HepG2 (cell line): Measurements from ENCODE around the gene SPNS3. TPM values are rescaled to one million over a fixed set of nuclear protein-coding genes. Genes with fewer than 3 reads are reported as not detected.

Experiments
- AHR ChIP-seq: IDR thresholded peaks from 2 replicates; pipeline ENCODE4 v1.6.1; 2018; ENCODE audit warnings: missing genetic modification reagents, missing compliant biosample characterization
- GZF1 ChIP-seq: sonication (generic); formaldehyde crosslinking; IDR thresholded peaks from 2 replicates; pipeline ENCODE4 v1.5.1; 2020; ENCODE audit warnings: mild to moderate bottlenecking, missing genetic modification reagents
- HDAC2 ChIP-seq: sonication (generic); formaldehyde crosslinking; IDR thresholded peaks from 2 replicates; pipeline ENCODE4 v1.4.0; 2020; ENCODE audit warnings: missing genetic modification reagents
- SALL1 ChIP-seq: sonication (generic); formaldehyde crosslinking; IDR thresholded peaks from 2 replicates; pipeline ENCODE4 v1.8.0; 2022; ENCODE audit warnings: mild to moderate bottlenecking, missing genetic modification reagents
- SP4 ChIP-seq: sonication (generic); formaldehyde crosslinking; IDR thresholded peaks from 2 replicates; pipeline ENCODE4 v1.8.1; 2023; ENCODE audit warnings: mild to moderate bottlenecking, missing genetic modification reagents
- STAG1 ChIP-seq: sonication (generic); formaldehyde crosslinking; IDR thresholded peaks from 2 replicates; pipeline ENCODE4 v1.4.0; 2020; ENCODE audit warnings: missing genetic modification reagents
- XRCC5 ChIP-seq: fragments of 200-400 bp; formaldehyde crosslinking; optimal IDR thresholded peaks from 2 replicates; pipeline ENCODE3; 2017; ENCODE audit warnings: mild to moderate bottlenecking, low read length
- ZFP1 ChIP-seq: IDR thresholded peaks from 2 replicates; pipeline ENCODE4 v1.6.1; 2016
- ZNF225 ChIP-seq: sonication (generic); formaldehyde crosslinking; IDR thresholded peaks from 2 replicates; pipeline ENCODE4 v1.4.0; 2020; ENCODE audit warnings: mild to moderate bottlenecking, missing genetic modification reagents
- ZNF567 ChIP-seq: sonication (generic); formaldehyde crosslinking; IDR thresholded peaks from 2 replicates; pipeline ENCODE4 v1.8.1; 2023; ENCODE audit warnings: mild to moderate bottlenecking, missing genetic modification reagents, borderline replicate concordance
- polyA plus RNA-seq, 8 experiments: library from polyadenylated mRNA; depleted of rRNA in 3 of 8; stranded (reverse) in 7 of 8; unstranded in 1 of 8; fragments of >200 nt; fragmentation: Illumina TruSeq in 4 of 8; extraction: Trizol in 4 of 8; gene quantifications; 2 replicates each; pipeline versions ENCODE4 v1.2.1 to v1.2.3, GENCODE V29; 2011 to 2016; ENCODE audit warnings: low read depth in 4 of 8, missing spikeins in 1 of 8, mixed read lengths in 1 of 8; ENCODE audit not compliant: insufficient read depth in 1 of 8
- total RNA-seq, 5 experiments: library from RNA; depleted of rRNA; stranded (reverse); fragments of >200 nt; fragmentation: Illumina TruSeq; extraction: Trizol; gene quantifications; 2 replicates each; pipeline ENCODE4 v1.2.3, GENCODE V29; 2016; ENCODE audit warnings: low read depth in 1 of 5
- TF ChIP-seq, protein P1 (sequence below): sonication (generic); formaldehyde crosslinking; IDR thresholded peaks from 2 replicates; pipeline ENCODE4 v1.5.1; 2020; ENCODE audit warnings: mild to moderate bottlenecking, missing genetic modification reagents, moderate library complexity
- TF ChIP-seq, protein P2 (sequence below): sonication (generic); formaldehyde crosslinking; IDR thresholded peaks from 2 replicates; pipeline ENCODE4 v1.4.0; 2020; ENCODE audit warnings: mild to moderate bottlenecking, missing genetic modification reagents
- TF ChIP-seq, protein P3 (sequence below): IDR thresholded peaks from 2 replicates; pipeline ENCODE4 v1.6.1; 2016; ENCODE audit warnings: low read depth, borderline replicate concordance
- TF ChIP-seq, protein P4 (sequence below): sonication (generic); formaldehyde crosslinking; IDR thresholded peaks from 2 replicates; pipeline ENCODE4 v1.4.0; 2020; ENCODE audit warnings: missing genetic modification reagents
- TF ChIP-seq, protein P5 (sequence below), 2 experiments: sonication (generic) in 1 of 2; formaldehyde crosslinking in 1 of 2; IDR thresholded peaks; 2 replicates each; pipeline versions ENCODE4 v1.4.0 to v1.6.1; 2018 to 2020; ENCODE audit warnings: missing genetic modification reagents in 2 of 2, borderline replicate concordance in 1 of 2, low read depth in 1 of 2, mild to moderate bottlenecking in 1 of 2, missing biosample characterization in 1 of 2
- TF ChIP-seq, protein P6 (sequence below): sonication (generic); formaldehyde crosslinking; IDR thresholded peaks from 2 replicates; pipeline ENCODE4 v1.5.1; 2020; ENCODE audit warnings: mild to moderate bottlenecking, moderate library complexity, missing genetic modification reagents

The SPNS3 gene
- total and polyA plus RNA-seq, 2 of the 13 experiments (the other 11 are each of a cell fraction or from before 2014, with no cell fraction given) = not detected

DNA sequence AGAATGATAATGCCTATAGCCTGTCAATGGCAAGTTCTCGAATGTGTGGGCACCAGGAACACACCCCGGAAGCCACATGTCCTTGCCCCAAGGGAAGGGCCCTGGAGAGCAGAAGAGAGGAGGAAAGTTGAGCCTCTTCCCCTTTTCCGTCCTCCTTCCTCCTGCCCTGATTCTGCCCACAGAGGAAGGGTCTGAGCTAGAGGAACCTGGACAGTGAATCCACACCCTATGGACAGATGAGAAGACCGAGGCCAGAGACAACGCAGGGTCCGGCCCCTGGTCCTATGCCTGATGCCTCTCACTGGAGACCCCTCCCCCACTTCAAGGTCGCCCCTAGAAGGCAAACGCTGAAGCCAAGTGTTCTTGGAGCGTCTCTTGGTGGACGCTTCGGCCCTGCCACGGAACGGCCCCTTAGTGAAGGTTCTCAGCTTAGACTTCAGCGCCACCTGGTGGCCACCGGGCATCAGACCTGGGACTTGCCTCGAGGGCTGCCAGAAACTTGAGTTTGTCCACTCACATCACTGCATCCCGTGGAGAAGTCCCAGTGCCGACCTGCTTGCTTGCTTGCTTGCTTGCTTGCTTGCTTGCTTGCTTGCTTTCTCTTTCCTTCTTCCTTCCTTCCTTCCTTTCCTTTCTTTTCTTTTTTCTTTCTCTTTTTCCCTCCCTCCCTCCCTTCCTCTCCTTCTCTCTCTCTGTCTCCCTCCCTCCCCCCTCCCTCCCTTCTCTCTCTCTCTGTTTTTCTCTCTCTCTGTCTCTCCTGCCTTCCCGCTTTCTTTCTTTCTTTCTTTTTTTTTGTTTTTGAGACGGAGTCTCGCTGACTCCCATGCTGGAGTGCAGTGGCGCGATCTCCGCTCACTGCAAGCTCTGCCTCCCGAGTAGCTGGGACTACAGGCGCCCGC is 20.6 kb upstream of the SPNS3 start (continued):
- TF ChIP-seq, protein P1, sequence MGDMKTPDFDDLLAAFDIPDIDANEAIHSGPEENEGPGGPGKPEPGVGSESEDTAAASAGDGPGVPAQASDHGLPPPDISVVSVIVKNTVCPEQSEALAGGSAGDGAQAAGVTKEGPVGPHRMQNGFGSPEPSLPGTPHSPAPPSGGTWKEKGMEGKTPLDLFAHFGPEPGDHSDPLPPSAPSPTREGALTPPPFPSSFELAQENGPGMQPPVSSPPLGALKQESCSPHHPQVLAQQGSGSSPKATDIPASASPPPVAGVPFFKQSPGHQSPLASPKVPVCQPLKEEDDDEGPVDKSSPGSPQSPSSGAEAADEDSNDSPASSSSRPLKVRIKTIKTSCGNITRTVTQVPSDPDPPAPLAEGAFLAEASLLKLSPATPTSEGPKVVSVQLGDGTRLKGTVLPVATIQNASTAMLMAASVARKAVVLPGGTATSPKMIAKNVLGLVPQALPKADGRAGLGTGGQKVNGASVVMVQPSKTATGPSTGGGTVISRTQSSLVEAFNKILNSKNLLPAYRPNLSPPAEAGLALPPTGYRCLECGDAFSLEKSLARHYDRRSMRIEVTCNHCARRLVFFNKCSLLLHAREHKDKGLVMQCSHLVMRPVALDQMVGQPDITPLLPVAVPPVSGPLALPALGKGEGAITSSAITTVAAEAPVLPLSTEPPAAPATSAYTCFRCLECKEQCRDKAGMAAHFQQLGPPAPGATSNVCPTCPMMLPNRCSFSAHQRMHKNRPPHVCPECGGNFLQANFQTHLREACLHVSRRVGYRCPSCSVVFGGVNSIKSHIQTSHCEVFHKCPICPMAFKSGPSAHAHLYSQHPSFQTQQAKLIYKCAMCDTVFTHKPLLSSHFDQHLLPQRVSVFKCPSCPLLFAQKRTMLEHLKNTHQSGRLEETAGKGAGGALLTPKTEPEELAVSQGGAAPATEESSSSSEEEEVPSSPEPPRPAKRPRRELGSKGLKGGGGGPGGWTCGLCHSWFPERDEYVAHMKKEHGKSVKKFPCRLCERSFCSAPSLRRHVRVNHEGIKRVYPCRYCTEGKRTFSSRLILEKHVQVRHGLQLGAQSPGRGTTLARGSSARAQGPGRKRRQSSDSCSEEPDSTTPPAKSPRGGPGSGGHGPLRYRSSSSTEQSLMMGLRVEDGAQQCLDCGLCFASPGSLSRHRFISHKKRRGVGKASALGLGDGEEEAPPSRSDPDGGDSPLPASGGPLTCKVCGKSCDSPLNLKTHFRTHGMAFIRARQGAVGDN (CRISPR knock-in tag) = peak; percentile 54
- TF ChIP-seq ZNF567 (CRISPR knock-in tag) (peak; percentile 87; the same call in 1 of the 2 replicates), HDAC2 (CRISPR knock-in tag) (0 out of 2 replicates have a peak, but pooled peaks have one; percentile 15), GZF1 (CRISPR knock-in tag) (no peak), SALL1 (CRISPR knock-in tag) (peak; percentile 65), ZNF225 (CRISPR knock-in tag) (0 out of 2 replicates have a peak, but pooled peaks have one; percentile 46), SP4 (no peak), STAG1 (CRISPR knock-in tag) (peak; percentile 98), ZFP1 (CRISPR knock-in tag) (no peak), AHR (no peak), XRCC5 (peak; percentile 61)
- TF ChIP-seq, protein P2, sequence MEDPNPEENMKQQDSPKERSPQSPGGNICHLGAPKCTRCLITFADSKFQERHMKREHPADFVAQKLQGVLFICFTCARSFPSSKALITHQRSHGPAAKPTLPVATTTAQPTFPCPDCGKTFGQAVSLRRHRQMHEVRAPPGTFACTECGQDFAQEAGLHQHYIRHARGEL (CRISPR knock-in tag) = no peak
- TF ChIP-seq, protein P3, sequence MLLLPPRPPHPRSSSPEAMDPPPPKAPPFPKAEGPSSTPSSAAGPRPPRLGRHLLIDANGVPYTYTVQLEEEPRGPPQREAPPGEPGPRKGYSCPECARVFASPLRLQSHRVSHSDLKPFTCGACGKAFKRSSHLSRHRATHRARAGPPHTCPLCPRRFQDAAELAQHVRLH = 0 out of 2 replicates have a peak, but pooled peaks have one; percentile 35
- TF ChIP-seq, protein P4, sequence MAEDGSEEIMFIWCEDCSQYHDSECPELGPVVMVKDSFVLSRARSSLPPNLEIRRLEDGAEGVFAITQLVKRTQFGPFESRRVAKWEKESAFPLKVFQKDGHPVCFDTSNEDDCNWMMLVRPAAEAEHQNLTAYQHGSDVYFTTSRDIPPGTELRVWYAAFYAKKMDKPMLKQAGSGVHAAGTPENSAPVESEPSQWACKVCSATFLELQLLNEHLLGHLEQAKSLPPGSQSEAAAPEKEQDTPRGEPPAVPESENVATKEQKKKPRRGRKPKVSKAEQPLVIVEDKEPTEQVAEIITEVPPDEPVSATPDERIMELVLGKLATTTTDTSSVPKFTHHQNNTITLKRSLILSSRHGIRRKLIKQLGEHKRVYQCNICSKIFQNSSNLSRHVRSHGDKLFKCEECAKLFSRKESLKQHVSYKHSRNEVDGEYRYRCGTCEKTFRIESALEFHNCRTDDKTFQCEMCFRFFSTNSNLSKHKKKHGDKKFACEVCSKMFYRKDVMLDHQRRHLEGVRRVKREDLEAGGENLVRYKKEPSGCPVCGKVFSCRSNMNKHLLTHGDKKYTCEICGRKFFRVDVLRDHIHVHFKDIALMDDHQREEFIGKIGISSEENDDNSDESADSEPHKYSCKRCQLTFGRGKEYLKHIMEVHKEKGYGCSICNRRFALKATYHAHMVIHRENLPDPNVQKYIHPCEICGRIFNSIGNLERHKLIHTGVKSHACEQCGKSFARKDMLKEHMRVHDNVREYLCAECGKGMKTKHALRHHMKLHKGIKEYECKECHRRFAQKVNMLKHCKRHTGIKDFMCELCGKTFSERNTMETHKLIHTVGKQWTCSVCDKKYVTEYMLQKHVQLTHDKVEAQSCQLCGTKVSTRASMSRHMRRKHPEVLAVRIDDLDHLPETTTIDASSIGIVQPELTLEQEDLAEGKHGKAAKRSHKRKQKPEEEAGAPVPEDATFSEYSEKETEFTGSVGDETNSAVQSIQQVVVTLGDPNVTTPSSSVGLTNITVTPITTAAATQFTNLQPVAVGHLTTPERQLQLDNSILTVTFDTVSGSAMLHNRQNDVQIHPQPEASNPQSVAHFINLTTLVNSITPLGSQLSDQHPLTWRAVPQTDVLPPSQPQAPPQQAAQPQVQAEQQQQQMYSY (CRISPR knock-in tag) = 0 out of 2 replicates have a peak, but pooled peaks have one; percentile 14
- TF ChIP-seq, protein P5, sequence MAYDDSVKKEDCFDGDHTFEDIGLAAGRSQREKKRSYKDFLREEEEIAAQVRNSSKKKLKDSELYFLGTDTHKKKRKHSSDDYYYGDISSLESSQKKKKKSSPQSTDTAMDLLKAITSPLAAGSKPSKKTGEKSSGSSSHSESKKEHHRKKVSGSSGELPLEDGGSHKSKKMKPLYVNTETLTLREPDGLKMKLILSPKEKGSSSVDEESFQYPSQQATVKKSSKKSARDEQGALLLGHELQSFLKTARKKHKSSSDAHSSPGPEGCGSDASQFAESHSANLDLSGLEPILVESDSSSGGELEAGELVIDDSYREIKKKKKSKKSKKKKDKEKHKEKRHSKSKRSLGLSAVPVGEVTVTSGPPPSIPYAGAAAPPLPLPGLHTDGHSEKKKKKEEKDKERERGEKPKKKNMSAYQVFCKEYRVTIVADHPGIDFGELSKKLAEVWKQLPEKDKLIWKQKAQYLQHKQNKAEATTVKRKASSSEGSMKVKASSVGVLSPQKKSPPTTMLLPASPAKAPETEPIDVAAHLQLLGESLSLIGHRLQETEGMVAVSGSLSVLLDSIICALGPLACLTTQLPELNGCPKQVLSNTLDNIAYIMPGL (CRISPR knock-in tag; IDR thresholded peaks at IDR 0.05; ENCODE audit: borderline replicate concordance in 1 of 2, low read depth in 1 of 2) = peak in 1 of 2 experiments; percentile 41; a peak in 2 of 4 replicates
- TF ChIP-seq, protein P6, sequence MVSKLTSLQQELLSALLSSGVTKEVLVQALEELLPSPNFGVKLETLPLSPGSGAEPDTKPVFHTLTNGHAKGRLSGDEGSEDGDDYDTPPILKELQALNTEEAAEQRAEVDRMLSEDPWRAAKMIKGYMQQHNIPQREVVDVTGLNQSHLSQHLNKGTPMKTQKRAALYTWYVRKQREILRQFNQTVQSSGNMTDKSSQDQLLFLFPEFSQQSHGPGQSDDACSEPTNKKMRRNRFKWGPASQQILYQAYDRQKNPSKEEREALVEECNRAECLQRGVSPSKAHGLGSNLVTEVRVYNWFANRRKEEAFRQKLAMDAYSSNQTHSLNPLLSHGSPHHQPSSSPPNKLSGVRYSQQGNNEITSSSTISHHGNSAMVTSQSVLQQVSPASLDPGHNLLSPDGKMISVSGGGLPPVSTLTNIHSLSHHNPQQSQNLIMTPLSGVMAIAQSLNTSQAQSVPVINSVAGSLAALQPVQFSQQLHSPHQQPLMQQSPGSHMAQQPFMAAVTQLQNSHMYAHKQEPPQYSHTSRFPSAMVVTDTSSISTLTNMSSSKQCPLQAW (CRISPR knock-in tag) = peak; percentile 80
